H1 (cell line): Measurements from ENCODE around the gene DCTPP1. TPM values are rescaled to one million over a fixed set of nuclear protein-coding genes. Genes with fewer than 3 reads are reported as not detected.

ENCODE experiments used
- RAD21 ChIP-seq, 2 experiments: IDR thresholded peaks in 1 of 2; conservative IDR thresholded peaks in 1 of 2; 2 replicates each; pipeline ENCODE4 v1.6.1; 2011; ENCODE audit warnings: low read depth in 2 of 2, low read length in 2 of 2, improper control_type of control experiment in 1 of 2, inconsistent platforms in 1 of 2, mild to moderate bottlenecking in 1 of 2, moderate library complexity in 1 of 2
- polyA plus RNA-seq, 7 experiments: library from polyadenylated mRNA; depleted of rRNA in 3 of 7; stranded (reverse) in 5 of 7; unstranded in 2 of 7; fragments of >200 nt in 5 of 7; fragments of 200-250 nt in 2 of 7; gene quantifications; 1 replicate in 5 of 7; 2 replicates in 1 of 7; 4 replicates in 1 of 7; pipeline versions ENCODE4 v1.2.1 to v1.2.3, GENCODE V29; 2011 to 2013; ENCODE audit warnings: missing spikeins in 2 of 7, mixed read lengths in 2 of 7
- total RNA-seq: library from RNA; stranded (reverse); fragmentation: NEBNext Ultra II Directional; extraction: Animal tissue kit (Norgen Biotek cat#: 25700); gene quantifications from 2 replicates; pipeline ENCODE4 v1.2.1, GENCODE V29; 2021

DCTPP1 gene
- total and polyA plus RNA-seq, 2 of the 8 experiments (the other 6 are each of a cell fraction or from before 2014, with no cell fraction given) = 94.5 to 103 TPM

DNA sequence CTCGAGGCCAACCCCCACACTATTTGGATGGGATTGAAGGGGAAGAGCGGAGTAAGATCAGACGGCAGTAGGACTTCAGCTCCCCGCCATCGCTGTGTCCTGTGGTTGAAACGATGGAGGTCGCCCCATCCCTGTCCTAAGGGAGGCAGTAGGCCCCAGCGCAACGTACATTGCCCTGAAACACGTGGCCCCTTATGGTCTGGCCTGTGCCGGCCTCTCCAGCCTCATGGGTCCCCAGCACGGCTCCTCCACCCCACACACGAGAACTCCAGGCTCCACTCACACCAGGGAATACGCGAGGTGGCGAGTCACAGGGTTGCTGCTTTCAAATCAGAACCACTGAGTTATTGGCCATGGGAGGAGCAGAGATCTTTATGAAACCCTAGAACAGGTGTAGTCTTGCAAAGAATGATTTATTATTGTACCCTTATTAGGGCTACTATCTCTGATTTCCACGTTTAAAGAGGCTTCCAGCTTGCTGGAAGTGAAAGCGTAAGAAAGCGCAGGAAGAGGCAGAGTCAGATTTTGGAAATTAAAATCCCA, 669 bp upstream of the DCTPP1 start (continued):
- peak; percentile 37 to 48; a peak in 3 of 4 replicates for TF ChIP-seq RAD21 (IDR thresholded peaks at IDR 0.05 in 1 of 2, conservative IDR thresholded peaks at IDR 0.05 in 1 of 2; ENCODE audit: low read depth in 2 of 2, low read length in 2 of 2)
- TF ChIP-seq, all 59 proteins: peak for 5
